ENCODE measurements around the gene PICALM. TPM values are rescaled to one million over a fixed set of nuclear protein-coding genes. Genes with fewer than 3 reads are reported as not detected.

Gene PICALM
- total and polyA plus RNA-seq, 2 donors (not counting 3 experiments of a cell fraction or from before 2014, with no cell fraction given), result 181 to 202 TPM

- ChIA-PET CTCF (interaction anchor here (1.0 to 4.8 kb wide), 5 partner anchors 11 to 180 kb away, joined by 3 to 21 read pairs (median 7); no protein-coding TSS in a partner anchor), POLR2A (interaction anchor here (0.8 kb wide), 1 partner anchor 45 kb away, joined by 4 read pairs; no protein-coding TSS in a partner anchor)
- Histone ChIP-seq H3K9me3 (replicated peaks; ENCODE audit: control insufficient read depth, insufficient read depth, low read length) (no peaks in the 10 kb centered on the region), H4K20me1 (replicated peaks; ENCODE audit: control insufficient read depth, extremely low read depth, insufficient read depth, low read length) (peaks cover 3% of the 10 kb centered on the region), H3K9me1 (replicated peaks; ENCODE audit: control insufficient read depth, extremely low read depth, insufficient read depth, low read length) (no peaks in the 10 kb centered on the region), H3K27ac (ENCODE audit: insufficient read depth, low read depth, low read length) (no peak overlapping the region), H3K4me1 (ENCODE audit: control insufficient read depth, extremely low read depth, insufficient read depth, low read length) (no peaks in the 10 kb centered on the region), H3K9ac (replicated peaks; ENCODE audit: extremely low read depth, insufficient read depth, low read length) (no peak overlapping the region), H3K36me3 (ENCODE audit: control insufficient read depth in 2 of 2, extremely low read depth in 1 of 2, insufficient read depth in 2 of 2, low read length in 2 of 2) (peaks cover 2 to 19% of the 10 kb centered on the region in 2 experiments), H2AFZ (ENCODE audit: low read depth, low read length) (no peak overlapping the region), H3K4me2 (ENCODE audit: insufficient read depth, low read length) (no peak overlapping the region), H3K79me2 (ENCODE audit: control insufficient read depth, insufficient read depth, low read length) (peaks cover 10% of the 10 kb centered on the region), H3K4me3 (replicated peaks in 1 of 3; ENCODE audit: insufficient read depth in 1 of 3, low read depth in 1 of 3, low read length in 3 of 3) (no peak overlapping the region), H3K27me3 (ENCODE audit: control insufficient read depth in 2 of 2, insufficient read depth in 2 of 2, low read length in 2 of 2) (no peaks in the 10 kb centered on the region)
- intact Hi-C loops (cut with micrococcal nuclease), result no loop called here
- TF ChIP-seq, protein P1, sequence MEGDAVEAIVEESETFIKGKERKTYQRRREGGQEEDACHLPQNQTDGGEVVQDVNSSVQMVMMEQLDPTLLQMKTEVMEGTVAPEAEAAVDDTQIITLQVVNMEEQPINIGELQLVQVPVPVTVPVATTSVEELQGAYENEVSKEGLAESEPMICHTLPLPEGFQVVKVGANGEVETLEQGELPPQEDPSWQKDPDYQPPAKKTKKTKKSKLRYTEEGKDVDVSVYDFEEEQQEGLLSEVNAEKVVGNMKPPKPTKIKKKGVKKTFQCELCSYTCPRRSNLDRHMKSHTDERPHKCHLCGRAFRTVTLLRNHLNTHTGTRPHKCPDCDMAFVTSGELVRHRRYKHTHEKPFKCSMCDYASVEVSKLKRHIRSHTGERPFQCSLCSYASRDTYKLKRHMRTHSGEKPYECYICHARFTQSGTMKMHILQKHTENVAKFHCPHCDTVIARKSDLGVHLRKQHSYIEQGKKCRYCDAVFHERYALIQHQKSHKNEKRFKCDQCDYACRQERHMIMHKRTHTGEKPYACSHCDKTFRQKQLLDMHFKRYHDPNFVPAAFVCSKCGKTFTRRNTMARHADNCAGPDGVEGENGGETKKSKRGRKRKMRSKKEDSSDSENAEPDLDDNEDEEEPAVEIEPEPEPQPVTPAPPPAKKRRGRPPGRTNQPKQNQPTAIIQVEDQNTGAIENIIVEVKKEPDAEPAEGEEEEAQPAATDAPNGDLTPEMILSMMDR (IDR thresholded peaks at IDR 0.05; ENCODE audit: extremely low read depth in 1 of 2, insufficient read depth in 1 of 2, low read depth in 1 of 2, low read length in 2 of 2), result no peak
- TF ChIP-seq POLR2A (IDR thresholded peaks at IDR 0.05; ENCODE audit: low read depth, low read length), result no peak
- TF ChIP-seq EZH2 (IDR thresholded peaks at IDR 0.05; ENCODE audit: borderline replicate concordance, low read depth, low read length, severe bottlenecking), result no peak
- TF ChIP-seq GATA2 (IDR thresholded peaks at IDR 0.05; ENCODE audit: insufficient read depth, insufficient read length, low read depth, low read length), result no peak
- TF ChIP-seq MAX (IDR thresholded peaks at IDR 0.05; ENCODE audit: insufficient read depth, insufficient read length), result no peak
- no peak for TF ChIP-seq JUN (IDR thresholded peaks at IDR 0.05; ENCODE audit: borderline replicate concordance, insufficient read depth, insufficient read length, low read depth)
- dilution Hi-C loops (cut with MboI; ENCODE audit: extremely low pct_ligation_motif_present, low sequenced_read_pairs), result no loop called here
- no TSS peak for BruUV-seq (replicated peaks)
- no peak for FAIRE-seq
- no peak for DNase-seq (ENCODE audit: low read depth, low spot score)
Measured at GRCh38 chr11:86013713-86014112, 55.2 kb downstream of the PICALM start.

All from endothelial cell of umbilical vein (primary cell).